HG02642 (cell line): ENCODE results near the gene ATP2B2.

Experiments used
- ATAC-seq: cut with Tn5 transposase; IDR thresholded peaks from one replicate; pipeline ENCODE4 v1.9.1; 2021; ENCODE audit warnings: mild to moderate bottlenecking; ENCODE audit not compliant: unreplicated experiment, poor library complexity

The ATP2B2 gene

GRCh38 chr3:10274601-10275000, 230.8 kb downstream of the ATP2B2 start:
- no peak for ATAC-seq
